GM18867 (cell line): ENCODE results near the gene SPATA20.

Experiments
- ATAC-seq: cut with Tn5 transposase; IDR thresholded peaks from one replicate; pipeline ENCODE4 v1.9.1; 2021; ENCODE audit warnings: mild to moderate bottlenecking, moderate library complexity; ENCODE audit not compliant: unreplicated experiment

The SPATA20 gene

DNA sequence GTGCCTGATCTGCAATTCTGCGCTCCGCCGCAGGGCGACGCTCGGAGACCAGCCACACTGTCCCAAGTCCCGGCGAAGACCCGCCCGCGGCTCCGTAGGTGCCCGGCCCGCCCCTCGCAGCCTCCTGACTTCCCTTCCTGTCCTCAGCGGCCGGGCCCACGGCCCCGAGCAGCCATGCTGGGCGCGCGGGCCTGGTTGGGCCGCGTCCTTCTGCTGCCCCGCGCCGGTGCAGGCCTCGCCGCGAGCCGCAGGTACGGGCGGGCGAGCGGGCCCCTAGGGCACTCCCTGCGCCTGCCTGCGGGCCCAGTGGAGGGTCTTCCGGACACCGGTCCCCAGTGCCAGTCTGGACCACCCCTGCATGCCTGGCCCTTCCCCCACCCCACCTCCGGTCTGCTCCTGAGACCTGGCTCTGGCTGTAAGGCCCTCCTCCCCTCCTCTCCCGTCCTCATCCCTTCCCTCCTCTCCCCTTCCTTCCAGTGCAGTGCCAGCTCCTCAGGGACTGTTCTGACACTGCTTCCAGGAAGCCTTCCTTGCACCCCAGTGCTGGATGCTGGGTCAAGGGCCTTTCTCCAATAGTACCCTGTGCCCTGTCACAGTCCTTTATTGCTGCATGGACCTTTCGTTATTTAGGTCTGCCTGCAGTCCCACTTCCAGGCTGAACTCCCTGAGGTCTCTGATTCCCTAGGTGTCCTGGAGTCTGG is at the start of gene SPATA20:
Gene SPATA20 (plus strand): TSS at position 140 of the 701 bp plus-strand sequence. CDS start 35 bp downstream, at position 175.
- ATAC-seq, result peak; percentile 77

DNA sequence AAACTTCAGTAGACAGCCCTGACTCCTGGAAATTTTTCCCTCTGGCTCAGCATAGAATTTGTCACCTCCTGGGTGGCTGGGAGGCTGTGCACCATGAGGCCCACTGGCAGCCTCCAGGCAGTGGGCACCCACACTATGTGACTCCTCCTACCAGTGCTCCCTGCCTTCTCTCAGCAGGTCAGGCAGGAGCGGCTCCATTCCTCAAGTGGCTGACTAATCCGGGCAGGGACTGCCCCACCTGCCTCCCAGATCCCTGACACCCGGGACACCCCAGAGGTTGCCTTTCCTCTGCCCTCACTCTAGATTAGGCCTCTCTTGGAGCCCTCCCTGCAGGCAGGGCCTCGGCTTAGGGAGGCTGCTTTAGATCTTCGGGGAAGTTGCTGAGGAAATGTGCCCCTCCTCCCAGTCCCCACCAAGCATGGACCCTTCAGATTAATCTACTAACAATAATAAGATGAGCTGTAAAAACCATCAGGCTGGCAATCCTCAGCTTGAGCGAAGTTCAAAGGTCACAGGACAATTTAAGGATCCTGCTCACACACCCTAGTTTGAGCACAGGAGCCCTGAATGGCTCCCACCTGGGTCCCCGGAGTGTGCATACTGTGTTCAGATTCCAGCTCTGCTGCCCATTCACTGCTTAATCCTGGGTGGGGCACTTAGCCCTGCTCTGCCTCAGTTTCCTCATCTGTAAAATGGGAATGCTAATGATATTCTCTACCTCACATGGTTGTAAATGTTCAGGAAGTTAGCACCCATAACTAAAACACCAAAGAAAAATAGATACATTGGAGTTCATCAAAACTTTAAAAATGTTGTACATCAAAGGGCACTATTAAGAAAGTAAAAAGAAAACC is 48.7 kb upstream of the SPATA20 start:
- ATAC-seq, result no peak

DNA sequence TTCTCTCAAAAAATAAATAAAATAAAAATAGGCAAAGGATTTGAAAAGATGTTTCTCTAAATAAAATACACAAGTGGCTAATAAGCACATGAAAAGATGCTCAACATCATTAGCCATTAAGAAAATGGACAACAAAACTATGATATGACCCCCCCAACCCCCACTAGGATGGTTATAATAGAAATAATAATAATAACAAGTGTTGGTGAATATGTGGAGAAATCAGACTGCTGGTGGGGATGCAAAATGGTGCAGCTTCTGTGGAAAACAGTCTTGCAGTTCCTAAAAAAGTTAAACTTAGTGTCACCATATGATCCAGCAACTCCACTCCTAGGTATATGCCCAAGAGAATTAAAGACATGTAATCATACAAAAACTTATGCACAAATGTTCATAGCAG is 47.7 kb upstream of the SPATA20 start:
- no peak for ATAC-seq

DNA sequence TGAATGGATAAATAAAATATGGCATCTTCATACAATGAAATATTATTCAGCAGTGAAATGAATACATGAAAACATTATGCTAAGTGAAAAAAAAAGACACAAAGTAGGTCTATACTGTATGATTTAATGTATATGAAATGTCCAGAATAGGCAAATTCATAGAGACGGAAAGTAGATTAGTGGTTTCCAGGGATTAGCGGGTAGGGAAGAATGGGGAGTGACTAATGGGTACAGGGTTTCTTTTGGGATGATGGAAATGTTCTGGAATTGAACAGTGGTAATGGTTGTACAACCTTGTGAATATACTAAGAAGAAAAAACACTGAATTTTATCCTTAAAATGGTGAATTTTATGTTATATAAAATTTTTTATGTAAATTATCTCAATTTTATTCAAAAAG is 47.3 kb upstream of the SPATA20 start:
- no peak for ATAC-seq

DNA sequence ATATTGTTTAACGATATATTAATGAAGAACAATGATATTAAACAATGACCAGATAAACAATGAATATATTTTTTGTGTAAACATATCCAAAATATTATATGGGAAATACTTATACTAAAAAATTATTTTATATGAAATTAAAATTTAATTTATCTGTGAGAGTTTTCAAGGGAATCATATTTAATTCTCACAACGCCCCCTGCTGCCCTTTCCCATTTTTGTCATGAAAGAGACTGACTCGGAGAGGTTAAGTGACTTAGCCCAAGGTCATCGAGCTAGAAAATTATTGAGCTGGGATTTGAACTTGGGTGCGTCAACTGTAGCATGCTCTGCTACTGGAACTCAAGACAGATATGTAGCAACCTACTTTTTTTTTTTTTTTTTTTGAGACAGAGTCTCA is 45.9 kb upstream of the SPATA20 start:
- ATAC-seq, result no peak

DNA sequence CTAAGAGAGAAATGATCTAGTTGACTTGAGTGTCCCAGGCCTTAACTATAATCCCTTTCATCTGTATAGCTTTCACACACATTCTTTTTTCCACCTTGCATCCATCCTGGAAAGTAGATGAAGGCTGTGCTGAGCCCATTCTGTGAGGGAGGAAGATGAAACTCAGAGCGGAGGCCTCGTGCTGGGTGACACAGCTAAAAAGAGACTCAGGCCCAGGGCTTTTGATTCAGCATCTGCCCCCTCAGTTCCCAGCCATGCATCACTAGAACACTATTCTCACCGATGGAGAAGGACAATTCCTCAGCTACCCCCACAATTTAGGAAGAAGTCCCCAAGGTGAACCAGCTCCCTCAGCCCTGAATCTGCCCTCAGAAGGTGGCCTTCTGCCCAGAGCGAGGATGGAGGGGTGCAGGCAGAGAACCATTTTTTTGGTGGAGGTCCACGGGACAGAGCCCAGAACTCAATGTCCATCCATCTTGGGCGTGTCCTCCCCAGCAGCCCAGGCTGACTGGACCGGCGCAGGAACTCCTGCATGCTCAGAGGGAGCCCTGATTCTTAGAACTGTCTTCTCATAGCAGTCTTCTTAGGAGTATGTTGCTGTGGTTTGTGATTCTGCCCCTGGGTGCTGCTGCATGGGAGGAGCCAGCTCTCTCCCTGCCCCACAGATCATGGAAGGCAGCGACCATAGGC is 44.5 kb upstream of the SPATA20 start:
- ATAC-seq, result no peak

DNA sequence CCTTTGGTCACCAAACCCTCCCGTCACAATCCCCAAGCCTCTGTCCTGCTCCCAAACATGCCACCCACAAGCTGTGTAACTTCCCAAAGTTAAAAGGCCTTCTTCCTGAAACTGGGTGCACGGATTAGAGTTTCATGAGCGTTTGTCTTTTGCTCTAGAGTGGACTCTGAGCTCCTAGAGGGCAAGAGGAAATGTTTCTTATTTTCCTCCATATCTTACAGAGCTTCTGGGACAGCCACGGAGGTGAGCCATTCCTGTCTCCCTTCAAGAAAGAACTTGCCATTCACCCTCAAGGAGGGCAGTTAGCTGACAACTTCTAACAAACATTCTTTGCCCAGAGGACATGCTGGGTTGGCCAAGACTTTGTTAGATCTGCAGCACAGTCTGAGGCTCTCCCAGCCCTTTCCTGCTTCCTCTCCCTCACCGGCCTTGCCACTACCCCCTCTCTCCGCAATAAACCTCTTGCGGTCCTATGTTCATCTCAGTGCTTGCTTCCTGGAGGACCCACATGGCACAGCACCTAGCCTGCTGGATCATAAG is 41.3 kb upstream of the SPATA20 start:
- no peak for ATAC-seq

DNA sequence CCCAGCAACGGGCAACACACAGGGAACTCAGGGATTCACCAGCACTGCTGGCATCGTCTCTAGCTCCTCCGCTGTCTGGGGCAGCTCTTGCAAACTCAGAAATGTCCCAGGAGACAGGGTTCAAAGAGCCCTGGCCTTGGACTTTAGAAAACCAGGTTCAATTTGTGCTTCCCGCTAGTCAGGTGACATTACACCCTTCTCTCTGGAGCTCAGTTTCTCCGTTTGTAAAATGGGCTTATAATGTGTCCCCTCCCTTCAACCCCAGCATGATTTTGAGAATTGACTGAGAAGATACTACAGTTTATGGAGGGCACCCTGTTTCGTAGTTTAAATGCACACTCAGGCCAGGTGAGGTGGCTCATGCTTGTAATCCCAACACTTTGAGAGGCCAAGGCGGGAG is 40.7 kb upstream of the SPATA20 start:
- no peak for ATAC-seq

DNA sequence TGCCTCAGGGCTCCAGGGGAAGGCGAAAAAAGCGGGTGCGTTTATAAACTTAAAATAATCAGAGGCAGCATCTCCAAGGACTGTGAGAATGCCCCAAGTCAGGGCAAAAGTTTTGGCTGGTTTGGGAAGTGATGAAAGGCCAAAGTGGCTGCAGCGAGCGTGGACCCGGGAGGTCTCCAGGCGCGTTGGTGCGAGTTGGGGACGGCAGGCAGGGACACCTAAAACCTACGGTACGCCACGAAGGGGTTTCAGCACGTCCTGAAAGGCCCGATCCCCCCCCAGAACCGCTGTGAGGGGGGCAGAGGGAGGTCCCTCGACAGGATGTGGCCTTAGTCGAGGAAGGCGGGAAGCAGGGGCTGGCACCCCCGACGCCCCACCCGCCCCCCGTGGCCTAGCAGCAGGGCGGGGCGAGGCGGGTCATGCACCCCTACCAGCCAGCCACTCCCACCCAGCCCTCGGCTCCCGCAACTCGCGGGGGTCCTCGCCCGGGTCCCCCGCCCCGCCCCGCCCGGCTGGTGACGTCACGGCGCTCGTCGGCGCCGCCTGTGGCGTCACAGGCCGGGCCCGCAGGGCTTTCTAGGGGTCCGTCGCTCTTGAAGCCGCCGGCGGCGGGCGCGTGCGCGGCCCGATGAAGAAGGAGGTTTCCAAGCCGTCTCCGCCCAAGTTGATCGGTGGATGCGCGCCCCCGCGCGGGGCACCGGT is 39.0 kb upstream of the SPATA20 start, which contains the start of gene MYCBPAP:
Gene MYCBPAP (plus strand): TSS at position 569 of the 702 bp plus-strand sequence. CDS start 236 bp downstream, outside the sequence.
- peak; percentile 61 for ATAC-seq

DNA sequence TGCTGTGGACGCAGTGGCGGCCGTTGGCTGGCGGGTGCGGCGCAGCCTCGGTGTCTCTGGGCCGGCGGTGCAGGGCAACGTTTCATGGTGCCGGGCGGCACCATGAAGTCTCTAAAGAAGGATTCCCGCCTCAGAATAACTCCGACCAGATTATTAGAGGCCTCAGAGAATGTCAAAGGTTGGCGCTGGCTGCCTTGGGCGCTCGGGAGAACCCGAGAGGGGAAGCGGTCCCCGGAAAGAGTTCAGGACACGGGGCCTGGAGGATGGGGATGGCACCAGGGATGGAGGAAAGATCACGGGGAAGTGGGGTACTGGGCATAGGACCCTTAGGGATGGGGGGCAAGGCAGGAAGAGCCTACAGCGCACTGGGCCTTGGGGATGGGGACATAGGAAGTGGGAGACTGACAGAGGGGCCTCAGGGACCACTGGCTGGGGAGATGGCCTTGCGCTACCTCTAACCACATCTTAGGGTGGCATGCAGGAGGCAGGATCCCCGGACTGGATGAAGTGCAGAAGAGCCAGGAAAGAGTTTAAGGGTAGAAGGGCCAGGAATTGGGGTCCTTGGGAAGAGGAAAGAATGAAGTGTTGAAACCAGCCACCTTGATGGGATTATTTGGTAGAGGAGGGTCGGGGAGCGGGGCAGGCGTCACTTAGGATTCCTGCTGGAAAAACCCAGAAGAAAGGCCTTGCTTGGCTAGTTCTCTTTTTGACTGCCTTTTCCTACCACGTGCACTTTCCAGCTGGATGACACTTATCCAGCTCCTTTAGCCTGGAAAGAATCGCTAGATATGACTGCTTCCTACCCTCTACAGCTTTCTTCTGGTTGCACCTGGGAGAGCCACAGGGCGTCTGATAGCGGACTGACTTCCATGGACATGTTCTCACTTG is 38.2 kb upstream of the SPATA20 start:
- ATAC-seq, result no peak

DNA sequence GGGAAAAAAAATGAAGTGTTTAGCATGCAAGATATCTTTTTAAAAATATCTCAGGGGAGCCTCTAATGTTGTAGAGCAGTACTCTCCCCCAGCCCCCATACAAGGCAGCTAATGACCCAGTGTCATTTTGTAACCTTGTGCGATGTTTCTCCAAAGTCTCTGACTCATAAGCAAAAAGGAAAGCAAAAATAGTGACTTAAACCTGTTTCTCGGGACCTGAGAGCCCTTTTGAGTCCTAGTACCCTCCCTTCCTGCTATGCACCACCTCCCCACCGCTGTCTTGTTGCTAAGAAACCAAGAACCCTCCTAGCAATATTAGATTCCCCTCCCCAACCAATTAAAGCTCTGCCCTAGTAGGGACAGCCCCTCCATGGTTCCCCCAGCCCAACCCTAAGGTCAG is 35.9 kb upstream of the SPATA20 start:
- ATAC-seq, result peak; percentile 75

DNA sequence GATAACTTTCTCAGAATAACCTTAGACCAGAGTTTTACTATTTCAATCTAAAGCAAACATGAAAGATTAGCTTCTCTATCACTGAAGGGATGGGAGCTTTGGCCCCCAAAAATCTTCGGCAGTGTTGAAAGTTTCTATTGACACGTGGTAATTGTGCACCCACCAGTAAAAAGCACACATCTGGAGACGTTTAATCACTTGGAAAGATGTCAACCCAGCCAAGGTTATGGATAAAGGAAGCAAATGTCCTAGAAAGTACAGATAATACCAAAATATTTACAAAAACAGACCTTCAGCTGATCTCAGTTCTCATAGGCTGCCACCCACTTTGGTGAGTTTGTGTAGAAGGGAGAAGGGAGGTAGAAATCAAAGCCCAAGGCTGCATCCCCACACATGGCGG is 33.5 kb upstream of the SPATA20 start:
- ATAC-seq, result no peak

DNA sequence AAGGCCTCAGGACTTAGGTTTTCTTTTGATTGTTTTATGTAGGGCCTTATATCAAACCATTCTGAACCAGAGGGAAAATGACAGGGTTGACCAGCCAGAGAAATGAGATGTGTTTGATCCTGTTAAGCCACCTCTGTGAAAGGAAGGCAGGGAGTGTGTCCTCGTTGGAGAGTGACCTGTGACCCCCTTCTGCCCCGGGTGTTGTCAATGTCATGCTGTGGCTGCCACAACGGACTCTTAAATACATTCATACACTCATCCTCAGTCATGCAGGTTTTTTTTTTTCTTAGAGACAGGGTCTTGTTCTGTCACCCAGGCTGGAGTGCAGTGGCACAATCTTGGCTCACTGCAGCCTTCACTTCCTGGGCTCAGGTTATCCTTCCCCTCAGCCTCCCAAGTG is 32.6 kb upstream of the SPATA20 start:
- no peak for ATAC-seq

DNA sequence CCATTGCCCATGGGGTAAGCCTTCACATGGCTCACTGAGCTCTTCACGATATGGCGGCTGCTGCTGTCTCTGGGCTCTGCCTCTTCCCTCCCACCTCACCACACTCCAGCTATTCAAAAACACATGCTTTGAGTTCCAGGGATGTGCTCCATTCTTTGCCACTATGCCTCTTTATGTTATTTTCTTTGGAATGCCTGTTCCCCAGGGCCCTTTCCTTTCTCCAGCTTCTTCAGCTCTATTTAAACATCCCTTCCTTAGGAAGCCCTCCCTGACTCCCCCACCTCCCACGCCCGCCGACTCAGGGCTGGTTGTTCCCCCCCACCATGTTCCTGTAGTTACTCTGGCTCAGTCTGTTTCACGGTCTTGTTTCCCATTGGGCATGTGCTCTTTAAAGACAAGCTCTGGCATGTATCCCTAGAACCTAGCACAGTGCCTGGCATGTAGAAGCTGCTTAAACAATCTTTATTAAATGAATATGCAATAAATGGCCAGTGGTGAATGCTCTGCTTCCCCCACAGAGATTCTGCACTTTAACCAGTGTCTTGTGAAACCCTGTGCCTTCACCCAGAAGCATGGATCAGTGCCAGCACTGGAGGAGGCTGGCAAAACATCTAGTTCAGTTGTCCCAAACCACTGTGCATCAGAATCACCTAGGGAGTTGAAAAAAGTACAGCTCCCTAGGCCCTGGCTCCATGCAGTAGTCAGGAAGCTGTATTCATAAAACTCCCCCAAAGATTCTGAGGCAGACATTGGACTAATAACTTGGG is 31.9 kb upstream of the SPATA20 start:
- ATAC-seq, result no peak

DNA sequence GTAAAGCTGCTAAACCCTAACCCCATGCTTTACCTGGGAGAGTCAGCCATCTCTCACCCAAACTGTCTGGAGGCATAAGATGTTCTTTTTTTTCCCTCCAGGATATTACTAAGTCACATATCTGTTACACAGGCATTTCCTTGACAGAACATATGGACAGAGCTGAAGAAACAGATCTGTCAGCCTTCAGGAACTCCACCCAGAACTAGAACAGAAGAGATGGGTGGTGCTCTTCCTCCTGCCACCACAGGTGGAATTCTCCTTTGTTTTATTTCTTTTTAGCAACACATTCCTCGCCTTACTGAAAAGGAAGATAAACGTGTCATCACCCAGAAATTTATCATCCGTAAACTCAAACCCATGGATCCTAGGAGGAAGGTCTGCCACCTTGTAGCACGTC is 30.0 kb upstream of the SPATA20 start:
- no peak for ATAC-seq

DNA sequence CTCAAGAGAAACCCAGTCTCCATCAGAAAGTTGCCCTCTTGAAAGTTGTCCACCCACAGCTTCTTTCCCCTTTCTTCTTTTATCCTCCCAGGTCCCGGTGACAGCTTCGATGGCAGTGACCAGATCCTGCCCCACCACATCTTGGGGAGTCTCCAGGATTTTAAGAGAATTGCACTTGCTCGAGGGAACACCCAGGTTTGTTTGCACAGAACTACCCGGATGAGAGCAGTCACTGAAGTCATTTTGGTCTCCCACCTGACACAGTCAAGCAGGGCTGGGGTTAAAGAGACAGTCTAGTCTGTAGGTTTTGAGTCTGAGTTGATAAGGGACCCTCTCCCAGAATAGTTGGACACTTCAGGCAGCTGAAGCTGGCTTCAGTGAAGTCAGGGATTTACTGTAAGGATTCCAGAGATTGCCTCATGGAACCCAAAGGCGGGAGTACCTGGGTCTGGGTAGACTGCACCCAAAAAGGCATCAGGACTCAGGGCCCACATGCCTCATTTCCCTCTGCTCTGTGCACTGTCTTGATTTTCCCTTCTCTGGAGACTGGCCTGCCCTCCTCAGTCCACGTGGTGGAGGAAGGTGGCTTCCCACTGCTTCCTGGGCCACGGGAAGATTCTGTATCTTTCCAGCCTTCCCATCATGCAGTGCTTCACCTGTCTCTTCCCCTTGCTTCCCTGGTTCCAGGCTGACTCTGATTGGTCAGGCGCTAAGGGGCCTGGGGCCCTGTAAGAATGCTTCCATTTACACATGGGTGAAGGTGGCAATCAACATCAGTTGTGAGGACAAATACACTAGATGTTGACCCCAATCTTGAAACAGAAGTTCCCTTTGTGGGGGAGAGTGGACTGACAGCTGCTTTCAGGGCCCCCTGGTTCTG is 29.2 kb upstream of the SPATA20 start:
- no peak for ATAC-seq

DNA sequence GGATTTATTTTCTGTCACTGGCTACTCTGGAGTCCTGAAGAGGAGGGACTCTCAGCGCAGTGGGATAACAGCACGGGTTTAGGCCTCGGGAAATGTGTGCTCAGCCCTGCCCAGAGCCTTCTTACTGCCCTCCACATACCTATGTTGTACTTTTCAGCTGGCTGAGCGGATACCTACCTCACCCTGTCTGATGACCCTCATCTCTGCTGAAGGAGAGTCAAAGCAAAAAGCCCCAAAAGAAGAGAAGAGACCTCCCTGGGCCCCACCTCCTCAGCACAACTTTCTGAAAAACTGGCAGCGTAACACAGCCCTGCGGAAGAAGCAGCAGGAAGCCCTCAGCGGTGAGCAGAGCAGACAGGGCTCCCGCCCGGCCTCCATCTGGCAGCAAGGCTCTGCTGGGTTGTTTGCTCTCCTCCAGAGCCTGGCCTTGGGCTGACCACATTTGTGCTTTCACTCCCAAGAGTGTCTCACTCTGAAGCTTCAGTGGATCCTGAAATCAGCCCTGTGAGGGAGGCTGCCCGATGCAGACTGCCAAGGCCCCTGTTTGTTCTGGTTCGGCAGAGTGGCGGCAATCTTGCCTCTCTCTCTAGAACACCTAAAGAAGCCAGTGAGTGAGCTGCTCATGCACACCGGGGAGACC is 28.5 kb upstream of the SPATA20 start:
- no peak for ATAC-seq
